Endothelial cell of umbilical vein (primary cell): ENCODE results near the gene NAP1L1. TPM values are rescaled to one million over a fixed set of nuclear protein-coding genes. Genes with fewer than 3 reads are reported as not detected.

Experiments
- BruUV-seq: library from RNA; stranded (reverse); fragments of 400-500 nt; replicated peaks from 2 replicates; lab custom pipeline; 2021; lab: Mats Ljungman, UMichigan
- CTCF ChIA-PET: fragments of 300-600, 350-600 bp; sonication (Branson Sonifier 250); formaldehyde crosslinking; loops from one replicate; lab custom pipeline; 2021; ENCODE audit warnings: antibody characterized with exemption, inconsistent platforms; lab: Charles Lee
- POLR2A ChIA-PET: fragments of 300-600, 350-600 bp; sonication (Branson Sonifier 250); formaldehyde crosslinking; loops from one replicate; lab custom pipeline; 2021; ENCODE audit warnings: antibody characterized with exemption, inconsistent platforms; lab: Charles Lee
- DNase-seq: peaks from one replicate; pipeline ENCODE4 v3.0.0-alpha.2; 2011; ENCODE audit warnings: low read depth, low spot score
- FAIRE-seq: peaks from 2 replicates; lab custom pipeline; 2011; peaks lifted over from hg19 to GRCh38; lab: Jason Lieb, UNC
- H2AFZ ChIP-seq: 2 replicates; pipeline ENCODE4 v1.6.0; 2012; ENCODE audit warnings: low read depth, low read length, control low read depth, inconsistent platforms
- H3K27ac ChIP-seq: 2 replicates; pipeline ENCODE4 v1.5.1; 2011; ENCODE audit warnings: low read depth, mild to moderate bottlenecking, control low read depth, low read length, moderate library complexity; ENCODE audit not compliant: insufficient read depth
- H3K27me3 ChIP-seq, 2 experiments: 2 replicates each; pipeline versions ENCODE4 v1.6.0 to v1.6.1; 2011; ENCODE audit warnings: low read length in 2 of 2, mixed read lengths in 1 of 2; ENCODE audit not compliant: control insufficient read depth in 2 of 2, insufficient read depth in 2 of 2
- H3K36me3 ChIP-seq, 2 experiments: 2 replicates in 1 of 2; 3 replicates in 1 of 2; pipeline ENCODE4 v1.5.1; 2011; ENCODE audit warnings: low read length in 2 of 2, mild to moderate bottlenecking in 1 of 2, moderate library complexity in 1 of 2; ENCODE audit not compliant: control insufficient read depth in 2 of 2, insufficient read depth in 2 of 2; ENCODE audit errors: extremely low read depth in 1 of 2
- H3K4me1 ChIP-seq: 3 replicates; pipeline ENCODE4 v1.5.1; 2011; ENCODE audit warnings: mild to moderate bottlenecking, low read length; ENCODE audit not compliant: control insufficient read depth, insufficient read depth; ENCODE audit errors: extremely low read depth
- H3K4me2 ChIP-seq: 2 replicates; pipeline ENCODE4 v1.6.1; 2011; ENCODE audit warnings: low read length, control low read depth, mixed read lengths; ENCODE audit not compliant: insufficient read depth
- H3K4me3 ChIP-seq, 3 experiments: fragments of 200-600 bp in 1 of 3; sonication (generic), shearing (Covaris generic) in 1 of 3; replicated peaks in 1 of 3; 2 replicates each; pipeline ENCODE4 v1.5.1; 2011 to 2016; ENCODE audit warnings: control low read depth in 3 of 3, low read length in 3 of 3, mild to moderate bottlenecking in 2 of 3, inconsistent platforms in 1 of 3, low read depth in 1 of 3, moderate library complexity in 1 of 3; ENCODE audit not compliant: insufficient read depth in 1 of 3
- H3K79me2 ChIP-seq: 2 replicates; pipeline ENCODE4 v1.6.0; 2012; ENCODE audit warnings: low read length, inconsistent platforms; ENCODE audit not compliant: control insufficient read depth, insufficient read depth
- H3K9ac ChIP-seq: replicated peaks from 2 replicates; pipeline ENCODE3; 2011; ENCODE audit warnings: low read length, control low read depth; ENCODE audit not compliant: insufficient read depth; ENCODE audit errors: extremely low read depth
- H3K9me1 ChIP-seq: replicated peaks from 3 replicates; pipeline ENCODE4 v1.6.0; 2011; ENCODE audit warnings: mild to moderate bottlenecking, low read length; ENCODE audit not compliant: control insufficient read depth, insufficient read depth; ENCODE audit errors: extremely low read depth
- H3K9me3 ChIP-seq: replicated peaks from 2 replicates; pipeline ENCODE4 v1.5.1; 2012; ENCODE audit warnings: low read length, inconsistent platforms; ENCODE audit not compliant: control insufficient read depth, insufficient read depth
- H4K20me1 ChIP-seq: replicated peaks from 2 replicates; pipeline ENCODE3; 2011; ENCODE audit warnings: mild to moderate bottlenecking, low read length; ENCODE audit not compliant: control insufficient read depth, insufficient read depth; ENCODE audit errors: extremely low read depth
- POLR2A ChIP-seq: IDR thresholded peaks from 2 replicates; pipeline ENCODE4 v1.6.1; 2012; ENCODE audit warnings: low read depth, mild to moderate bottlenecking, control low read depth, low read length
- dilution Hi-C: fragments of 300-500 bp; cut with MboI; formaldehyde crosslinking; loops from one replicate; pipeline ENCODE4 v1.15.0; 2019; ENCODE audit warnings: low sequenced_read_pairs; ENCODE audit not compliant: extremely low pct_ligation_motif_present
- intact Hi-C: fragments of 100-400 bp; cut with micrococcal nuclease; formaldehyde crosslinking; loops from one replicate; pipeline ENCODE4 v1.10.0; 2022
- polyA plus RNA-seq, 4 experiments: library from polyadenylated mRNA; depleted of rRNA in 3 of 4; stranded (reverse) in 3 of 4; unstranded in 1 of 4; fragments of >200 nt; gene quantifications; 2 replicates each; pipeline versions ENCODE4 v1.2.1 to v1.2.3, GENCODE V29; 2011 to 2012; ENCODE audit warnings: missing spikeins in 1 of 4
- total RNA-seq: library from RNA; stranded (reverse); gene quantifications from 2 replicates; pipeline ENCODE4 v1.2.3, GENCODE V29; 2021
- TF ChIP-seq, protein P1 (sequence below), 2 donors: IDR thresholded peaks; 1 replicate in 1 of 2; 2 replicates in 1 of 2; pipeline ENCODE4 v1.5.1; 2011; ENCODE audit warnings: low read length in 2 of 2, mild to moderate bottlenecking in 2 of 2, moderate library complexity in 2 of 2, control low read depth in 1 of 2, inconsistent platforms in 1 of 2, low read depth in 1 of 2; ENCODE audit not compliant: insufficient read depth in 1 of 2; ENCODE audit errors: extremely low read depth in 1 of 2

The NAP1L1 gene
- total and polyA plus RNA-seq, 2 donors (not counting 3 experiments of a cell fraction or from before 2014, with no cell fraction given): 127 to 649 TPM

DNA sequence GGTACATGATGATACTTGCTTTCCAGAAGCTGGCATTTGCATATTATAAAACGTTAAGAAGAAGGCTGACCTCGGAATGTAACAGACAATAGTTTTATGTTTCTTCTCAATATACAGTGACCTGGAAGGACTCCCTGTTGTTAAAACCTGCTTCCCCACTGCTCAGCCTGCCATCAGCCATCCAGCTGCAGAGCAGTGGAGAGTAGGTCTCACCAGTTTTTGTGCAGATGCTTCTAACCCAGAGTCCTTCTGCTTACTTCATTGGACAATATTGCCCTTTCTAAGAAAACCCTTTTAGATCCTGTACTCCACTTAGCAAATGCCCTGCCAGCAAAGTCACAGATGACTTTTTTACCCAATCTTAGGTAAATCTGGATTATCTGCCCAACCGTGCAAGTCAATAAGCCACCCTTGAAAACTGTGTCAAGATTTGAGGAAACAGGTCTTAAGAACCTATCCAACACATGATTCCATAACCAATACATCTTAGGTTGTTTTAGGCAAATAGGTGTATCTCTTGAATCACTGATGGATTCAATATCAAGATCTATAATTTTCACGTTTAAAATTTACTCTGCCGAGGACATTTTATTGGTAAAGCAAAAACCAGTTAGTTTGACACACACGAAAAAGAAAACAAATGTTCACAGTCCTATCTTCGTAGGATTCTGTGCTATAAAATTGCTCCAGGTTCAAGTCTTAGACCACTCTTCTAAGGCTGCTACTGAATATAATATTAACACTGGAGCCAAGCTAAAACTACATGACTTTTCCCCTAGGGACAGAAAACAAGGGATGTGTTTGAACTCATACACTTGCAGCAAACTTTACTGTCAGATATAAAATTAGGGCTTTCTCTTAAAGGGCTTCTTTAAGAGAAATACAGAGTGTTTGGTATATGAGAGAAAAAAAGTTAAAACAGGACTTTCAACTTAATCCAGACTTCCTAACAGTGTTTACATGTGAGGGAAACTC, 58.6 kb downstream of the NAP1L1 start:
- intact Hi-C loops: loop anchor here (1.0 kb wide), 1 partner anchor 92 kb away; no protein-coding TSS in a partner anchor
- ChIA-PET CTCF (interaction anchor here (0.9 to 2.3 kb wide), 12 partner anchors 8 to 501 kb away, joined by 3 to 8 read pairs (median 4); no protein-coding TSS in a partner anchor), POLR2A (interaction anchor here (0.8 to 2.2 kb wide), 5 partner anchors 48 to 499 kb away, joined by 3 to 6 read pairs (median 5); no protein-coding TSS in a partner anchor)
- Histone ChIP-seq H3K79me2 (peaks cover 33% of the 10 kb centered on the region), H3K4me2 (peak overlapping the region; percentile 59), H3K4me1 (peaks cover 44% of the 10 kb centered on the region), H3K9me3 (no peaks in the 10 kb centered on the region), H4K20me1 (no peaks in the 10 kb centered on the region), H3K9ac (no peak overlapping the region), H3K27me3 (no peaks in the 10 kb centered on the region), H3K36me3 (peaks cover 0 to 8% of the 10 kb centered on the region in 2 experiments), H3K4me3 (no peak overlapping the region), H2AFZ (no peak overlapping the region), H3K9me1 (no peaks in the 10 kb centered on the region), H3K27ac (peak overlapping the region; percentile 80)
- dilution Hi-C loops: loop anchor here (25.0 kb wide), 1 partner anchor 514 kb away; the partner anchor contains the start of gene KRR1
- no TSS peak for BruUV-seq
- FAIRE-seq (no peak), DNase-seq (peak; percentile 28)
- TF ChIP-seq POLR2A: peak; percentile 54
- TF ChIP-seq, protein P1, sequence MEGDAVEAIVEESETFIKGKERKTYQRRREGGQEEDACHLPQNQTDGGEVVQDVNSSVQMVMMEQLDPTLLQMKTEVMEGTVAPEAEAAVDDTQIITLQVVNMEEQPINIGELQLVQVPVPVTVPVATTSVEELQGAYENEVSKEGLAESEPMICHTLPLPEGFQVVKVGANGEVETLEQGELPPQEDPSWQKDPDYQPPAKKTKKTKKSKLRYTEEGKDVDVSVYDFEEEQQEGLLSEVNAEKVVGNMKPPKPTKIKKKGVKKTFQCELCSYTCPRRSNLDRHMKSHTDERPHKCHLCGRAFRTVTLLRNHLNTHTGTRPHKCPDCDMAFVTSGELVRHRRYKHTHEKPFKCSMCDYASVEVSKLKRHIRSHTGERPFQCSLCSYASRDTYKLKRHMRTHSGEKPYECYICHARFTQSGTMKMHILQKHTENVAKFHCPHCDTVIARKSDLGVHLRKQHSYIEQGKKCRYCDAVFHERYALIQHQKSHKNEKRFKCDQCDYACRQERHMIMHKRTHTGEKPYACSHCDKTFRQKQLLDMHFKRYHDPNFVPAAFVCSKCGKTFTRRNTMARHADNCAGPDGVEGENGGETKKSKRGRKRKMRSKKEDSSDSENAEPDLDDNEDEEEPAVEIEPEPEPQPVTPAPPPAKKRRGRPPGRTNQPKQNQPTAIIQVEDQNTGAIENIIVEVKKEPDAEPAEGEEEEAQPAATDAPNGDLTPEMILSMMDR (IDR thresholded peaks at IDR 0.05; ENCODE audit: extremely low read depth in 1 of 2, insufficient read depth in 1 of 2, low read depth in 1 of 2, low read length in 2 of 2): no peak
